ENCODE data around the gene ASIC2. TPM values are rescaled to one million over a fixed set of nuclear protein-coding genes. Genes with fewer than 3 reads are reported as not detected.

Gene ASIC2
- total RNA-seq, 1 experiment from 2014 or later: 4.1 TPM

GRCh38 chr17:33175562-33175961 is 117.5 kb downstream of the ASIC2 start:
- DNase-seq (ENCODE audit: low read depth, low spot score) (no peak), ATAC-seq (no peak)
- Histone ChIP-seq H3K36me3 (ENCODE audit: control insufficient read depth, insufficient read depth, low read length) (no peaks in the 10 kb centered on the region), H3K4me3 (ENCODE audit: low read depth in 2 of 2, low read length in 2 of 2) (no peak overlapping the region), H3K9me3 (ENCODE audit: control insufficient read depth, insufficient read depth, low read depth, low read length) (no peaks in the 10 kb centered on the region), H3K27ac (ENCODE audit: low read length) (no peak overlapping the region), H3K4me1 (ENCODE audit: control insufficient read depth, insufficient read depth, low read length) (no peaks in the 10 kb centered on the region), H3K27me3 (ENCODE audit: control insufficient read depth, insufficient read depth, low read length) (no peaks in the 10 kb centered on the region)
- no TSS peak for BruUV-seq (replicated peaks)
- in situ Hi-C loops (cut with HindIII; ENCODE audit: low pct_unique_long_range_greater_than_20kb, low sequenced_read_pairs) (no loop called here), intact Hi-C loops (cut with micrococcal nuclease; ENCODE audit: unreplicated experiment) (no loop called here)
- ChIA-PET POLR2A (interaction anchor here (0.6 kb wide), 1 partner anchor 570 kb away, joined by 3 read pairs; no protein-coding TSS in a partner anchor), CTCF (no interaction called here)
- TF ChIP-seq CTCF (IDR thresholded peaks at IDR 0.05) (no peak), REST (IDR thresholded peaks at IDR 0.05; ENCODE audit: insufficient read depth in 1 of 2, low read depth in 2 of 2, low read length in 1 of 2) (no peak), TCF7L2 (IDR thresholded peaks at IDR 0.05; ENCODE audit: low read depth, low read length) (no peak), SIN3A (IDR thresholded peaks at IDR 0.05; ENCODE audit: borderline replicate concordance, insufficient read depth, low read depth, low read length) (no peak), POLR2AphosphoS5 (IDR thresholded peaks at IDR 0.05; ENCODE audit: low read depth, low read length) (no peak)

- Histone ChIP-seq H3K27ac (ENCODE audit: low read length) (peak overlapping the region; percentile 29; the same call in 1 of the 2 replicates), H3K27me3 (ENCODE audit: control insufficient read depth, insufficient read depth, low read length) (no peaks in the 10 kb centered on the region), H3K4me3 (ENCODE audit: low read depth in 2 of 2, low read length in 2 of 2) (no peak overlapping the region), H3K9me3 (ENCODE audit: control insufficient read depth, insufficient read depth, low read depth, low read length) (no peaks in the 10 kb centered on the region), H3K4me1 (ENCODE audit: control insufficient read depth, insufficient read depth, low read length) (peaks cover 14% of the 10 kb centered on the region; the same call in 1 of the 2 replicates), H3K36me3 (ENCODE audit: control insufficient read depth, insufficient read depth, low read length) (no peaks in the 10 kb centered on the region)
- no peak for TF ChIP-seq CTCF (IDR thresholded peaks at IDR 0.05)
- TF ChIP-seq TCF7L2 (IDR thresholded peaks at IDR 0.05; ENCODE audit: low read depth, low read length): no peak
- no peak for TF ChIP-seq POLR2AphosphoS5 (IDR thresholded peaks at IDR 0.05; ENCODE audit: low read depth, low read length)
- no peak for TF ChIP-seq REST (IDR thresholded peaks at IDR 0.05; ENCODE audit: insufficient read depth in 1 of 2, low read depth in 2 of 2, low read length in 1 of 2)
- no peak for TF ChIP-seq SIN3A (IDR thresholded peaks at IDR 0.05; ENCODE audit: borderline replicate concordance, insufficient read depth, low read depth, low read length)
- in situ Hi-C loops (cut with HindIII; ENCODE audit: low pct_unique_long_range_greater_than_20kb, low sequenced_read_pairs) (no loop called here), intact Hi-C loops (cut with micrococcal nuclease; ENCODE audit: unreplicated experiment) (no loop called here)
- ChIA-PET CTCF (no interaction called here), POLR2A (no interaction called here)
- no TSS peak for BruUV-seq (replicated peaks)
- ATAC-seq: no peak
- DNase-seq (ENCODE audit: low read depth, low spot score): no peak
Observed at GRCh38 chr17:33171931-33172330, 121.2 kb downstream of the ASIC2 start.

Data from Panc1 (cell line).